ENCODE measurements around the gene PHACTR3.

The PHACTR3 gene

DNA sequence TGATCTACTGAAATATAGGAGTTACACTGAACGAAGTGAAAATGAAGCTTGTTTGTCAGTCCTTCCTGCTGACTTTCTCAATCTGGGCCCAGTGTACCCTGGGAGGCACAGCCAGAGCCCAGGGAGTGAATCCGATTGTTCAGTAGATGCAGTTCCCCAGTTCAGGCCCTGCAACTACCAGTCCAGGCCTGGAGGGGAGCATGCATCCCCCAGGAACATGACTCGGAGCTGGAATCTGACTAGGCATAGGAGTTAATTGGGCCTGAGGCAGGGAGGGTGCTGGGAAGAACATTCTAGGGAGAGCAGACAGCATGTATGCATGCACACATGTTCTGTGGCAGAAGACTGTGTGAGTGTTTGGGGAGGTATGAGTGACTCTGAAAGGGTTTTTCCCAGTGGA lies 42.1 kb downstream of the PHACTR3 start:
- DNase-seq (ENCODE audit: low spot score) (no peak), ATAC-seq (ENCODE audit: low read depth) (no peak)
- H3K27ac ChIP-seq (ENCODE audit: poor library complexity, severe bottlenecking): no peak overlapping the region
- TF ChIP-seq CTCF (IDR thresholded peaks at IDR 0.05; ENCODE audit: poor library complexity, severe bottlenecking): no peak
- peaks cover 73% of the 10 kb centered on the region for H3K27me3 ChIP-seq (ENCODE audit: insufficient read depth, poor library complexity, severe bottlenecking)
- H3K4me1 ChIP-seq (ENCODE audit: insufficient read depth, poor library complexity, severe bottlenecking): no peaks in the 10 kb centered on the region
- H3K9me3 ChIP-seq (ENCODE audit: severe bottlenecking): no peaks in the 10 kb centered on the region
- no peaks in the 10 kb centered on the region for H3K36me3 ChIP-seq (ENCODE audit: low read depth)
- no peak overlapping the region for H3K4me3 ChIP-seq (ENCODE audit: severe bottlenecking)

DNA sequence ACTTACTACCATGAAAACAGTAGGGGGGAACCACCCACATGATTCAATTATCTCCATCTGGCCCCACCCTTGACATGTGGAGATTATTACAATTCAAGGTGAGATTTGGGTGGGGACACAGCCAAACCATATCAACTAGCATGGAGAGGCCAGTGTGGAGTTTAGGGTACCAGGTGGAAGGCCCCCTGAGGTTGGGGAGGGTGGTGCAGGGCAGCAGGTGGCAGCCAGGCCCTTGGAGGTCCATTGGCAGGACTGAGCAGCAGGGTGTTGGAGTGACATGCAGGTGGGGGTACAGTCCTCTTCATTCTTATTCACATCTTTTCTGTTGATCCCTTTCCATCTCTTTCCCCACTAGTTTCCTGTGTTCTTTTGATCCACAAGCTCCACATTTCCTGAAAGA lies 42.9 kb downstream of the PHACTR3 start:
- TF ChIP-seq CTCF (IDR thresholded peaks at IDR 0.05; ENCODE audit: poor library complexity, severe bottlenecking): no peak
- no peak overlapping the region for H3K4me3 ChIP-seq (ENCODE audit: severe bottlenecking)
- H3K4me1 ChIP-seq (ENCODE audit: insufficient read depth, poor library complexity, severe bottlenecking): no peaks in the 10 kb centered on the region
- no peaks in the 10 kb centered on the region for H3K36me3 ChIP-seq (ENCODE audit: low read depth)
- H3K27me3 ChIP-seq (ENCODE audit: insufficient read depth, poor library complexity, severe bottlenecking): peaks cover 70% of the 10 kb centered on the region
- H3K9me3 ChIP-seq (ENCODE audit: severe bottlenecking): no peaks in the 10 kb centered on the region
- H3K27ac ChIP-seq (ENCODE audit: poor library complexity, severe bottlenecking): no peak overlapping the region
- DNase-seq (ENCODE audit: low spot score) (peak; percentile 61), ATAC-seq (ENCODE audit: low read depth) (no peak)

DNA sequence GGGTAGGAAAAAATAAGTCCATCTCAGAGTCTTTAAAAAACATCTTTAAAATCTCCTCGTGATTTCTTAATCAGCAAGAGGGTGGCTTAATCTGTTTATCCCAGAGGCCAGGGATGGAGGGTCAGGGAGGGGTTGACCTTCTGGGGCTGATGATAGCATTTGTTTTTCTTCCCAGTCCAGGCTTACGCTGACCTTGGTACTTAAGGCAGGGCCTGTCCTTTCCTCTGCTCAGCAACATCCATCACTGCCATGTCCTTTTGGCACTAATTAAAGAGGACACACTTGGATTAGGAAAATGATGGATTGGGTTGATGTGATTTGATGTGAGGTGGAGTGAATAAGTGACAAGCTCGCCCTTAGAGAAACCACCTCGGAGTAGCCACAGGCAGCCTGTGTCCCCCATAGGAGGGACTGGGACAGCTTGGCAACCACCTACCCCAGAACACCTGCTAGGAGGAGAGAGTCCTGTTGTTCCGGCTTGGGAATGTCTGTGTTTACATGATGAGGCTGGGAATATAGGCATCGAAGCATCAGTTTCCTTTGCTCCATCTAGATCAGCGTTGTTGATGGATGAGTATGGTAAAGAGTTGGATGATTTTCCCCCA lies 44.2 kb downstream of the PHACTR3 start:
- Histone ChIP-seq H3K9me3 (ENCODE audit: severe bottlenecking) (no peaks in the 10 kb centered on the region), H3K27me3 (ENCODE audit: insufficient read depth, poor library complexity, severe bottlenecking) (peaks cover 67% of the 10 kb centered on the region), H3K4me1 (ENCODE audit: insufficient read depth, poor library complexity, severe bottlenecking) (no peaks in the 10 kb centered on the region), H3K36me3 (ENCODE audit: low read depth) (no peaks in the 10 kb centered on the region), H3K27ac (ENCODE audit: poor library complexity, severe bottlenecking) (no peak overlapping the region), H3K4me3 (ENCODE audit: severe bottlenecking) (no peak overlapping the region)
- peak; percentile 48 for DNase-seq (ENCODE audit: low spot score)
- ATAC-seq (ENCODE audit: low read depth): no peak
- no peak for TF ChIP-seq CTCF (IDR thresholded peaks at IDR 0.05; ENCODE audit: poor library complexity, severe bottlenecking)

GRCh38 chr20:59650418-59650817 lies 46.1 kb downstream of the PHACTR3 start:
- Histone ChIP-seq H3K9me3 (ENCODE audit: severe bottlenecking) (peaks cover 2% of the 10 kb centered on the region), H3K4me1 (ENCODE audit: insufficient read depth, poor library complexity, severe bottlenecking) (no peaks in the 10 kb centered on the region), H3K27me3 (ENCODE audit: insufficient read depth, poor library complexity, severe bottlenecking) (peaks cover 65% of the 10 kb centered on the region), H3K4me3 (ENCODE audit: severe bottlenecking) (no peak overlapping the region), H3K27ac (ENCODE audit: poor library complexity, severe bottlenecking) (no peak overlapping the region), H3K36me3 (ENCODE audit: low read depth) (no peaks in the 10 kb centered on the region)
- no peak for TF ChIP-seq CTCF (IDR thresholded peaks at IDR 0.05; ENCODE audit: poor library complexity, severe bottlenecking)
- DNase-seq (ENCODE audit: low spot score): no peak
- peak; percentile 41; the same call in 1 of the 3 replicates for ATAC-seq (ENCODE audit: low read depth)

DNA sequence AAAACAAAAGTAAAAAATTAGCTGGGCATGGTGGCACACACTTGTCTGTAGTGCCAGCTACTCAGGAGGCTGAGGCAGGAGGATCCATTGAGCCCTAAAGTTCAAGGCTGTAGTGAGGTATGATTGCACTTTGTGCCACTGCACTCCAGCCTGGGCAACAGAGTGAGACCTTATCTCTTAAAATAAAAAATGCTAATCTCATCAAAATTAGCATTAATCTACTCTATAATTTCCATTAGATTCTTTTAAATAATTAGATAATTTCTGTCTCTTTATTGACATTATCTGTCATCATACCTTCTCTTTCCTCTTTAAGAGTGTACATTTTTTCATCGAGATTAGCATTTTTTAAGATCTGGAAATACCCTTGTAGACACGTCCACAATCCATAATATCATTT lies 48.0 kb downstream of the PHACTR3 start:
- Histone ChIP-seq H3K36me3 (ENCODE audit: low read depth) (no peaks in the 10 kb centered on the region), H3K4me3 (ENCODE audit: severe bottlenecking) (no peak overlapping the region), H3K4me1 (ENCODE audit: insufficient read depth, poor library complexity, severe bottlenecking) (no peaks in the 10 kb centered on the region), H3K27ac (ENCODE audit: poor library complexity, severe bottlenecking) (no peak overlapping the region), H3K9me3 (ENCODE audit: severe bottlenecking) (peaks cover 17% of the 10 kb centered on the region), H3K27me3 (ENCODE audit: insufficient read depth, poor library complexity, severe bottlenecking) (peaks cover 55% of the 10 kb centered on the region)
- no peak for DNase-seq (ENCODE audit: low spot score)
- no peak for ATAC-seq (ENCODE audit: low read depth)
- TF ChIP-seq CTCF (IDR thresholded peaks at IDR 0.05; ENCODE audit: poor library complexity, severe bottlenecking): no peak
